Endodermal cell (in vitro differentiated cells): ENCODE data around the gene LYRM2. TPM values are rescaled to one million over a fixed set of nuclear protein-coding genes. Genes with fewer than 3 reads are reported as not detected.

Experiments
- DNase-seq: peaks from one replicate; pipeline ENCODE4 v3.0.0-alpha.2; 2017
- H3K27ac ChIP-seq: 2 replicates; pipeline ENCODE4 v1.5.1; 2013; ENCODE audit warnings: mild to moderate bottlenecking, low read depth, low read length, moderate library complexity
- H3K27me3 ChIP-seq: 2 replicates; pipeline ENCODE4 v1.6.1; 2013; ENCODE audit warnings: mild to moderate bottlenecking, low read length, moderate library complexity; ENCODE audit not compliant: insufficient read depth, control insufficient read depth, poor library complexity, severe bottlenecking
- H3K36me3 ChIP-seq: 2 replicates; pipeline ENCODE4 v1.7.0; 2013; ENCODE audit warnings: mild to moderate bottlenecking, low read length, moderate library complexity; ENCODE audit not compliant: control insufficient read depth, insufficient read depth
- H3K4me1 ChIP-seq: one replicate; pipeline ENCODE4 v1.7.0; 2013; ENCODE audit warnings: low read length; ENCODE audit not compliant: control insufficient read depth, insufficient read depth
- H3K4me3 ChIP-seq: 2 replicates; pipeline ENCODE4 v1.5.1; 2013; ENCODE audit warnings: mild to moderate bottlenecking, low read length, moderate library complexity
- H3K9ac ChIP-seq: 2 replicates; pipeline ENCODE4 v1.6.1; 2013; ENCODE audit warnings: mild to moderate bottlenecking, low read length, moderate library complexity; ENCODE audit not compliant: poor library complexity, severe bottlenecking; ENCODE audit errors: extremely low read depth
- H3K9me3 ChIP-seq: 2 replicates; pipeline ENCODE4 v1.6.1; 2013; ENCODE audit warnings: mild to moderate bottlenecking, low read length, moderate library complexity; ENCODE audit not compliant: control insufficient read depth
- H3K27ac Mint-ChIP-seq: 2 replicates; pipeline ENCODE4 v1.8.0; 2020; ENCODE audit warnings: mixed read lengths
- H3K27me3 Mint-ChIP-seq: 2 replicates; pipeline ENCODE4 v1.8.0; 2021; ENCODE audit warnings: mild to moderate bottlenecking, mixed read lengths; ENCODE audit not compliant: insufficient read depth
- H3K36me3 Mint-ChIP-seq: 2 replicates; pipeline ENCODE4 v1.8.0; 2020; ENCODE audit warnings: low read depth, mixed read lengths
- H3K4me1 Mint-ChIP-seq: 2 replicates; pipeline ENCODE4 v1.8.0; 2020; ENCODE audit warnings: mixed read lengths
- H3K4me3 Mint-ChIP-seq: 2 replicates; pipeline ENCODE4 v1.8.0; 2020; ENCODE audit warnings: mild to moderate bottlenecking, moderate library complexity, mixed read lengths
- H3K9me3 Mint-ChIP-seq: 2 replicates; pipeline ENCODE4 v1.8.0; 2020; ENCODE audit warnings: mild to moderate bottlenecking, mixed read lengths
- CTCF ChIP-seq: fragments of 200-600 bp; sonication (generic); conservative IDR thresholded peaks from 2 replicates; pipeline ENCODE4 v1.5.0; 2021; ENCODE audit warnings: antibody characterized with exemption, mild to moderate bottlenecking
- WGBS, 2 experiments: methylation state at CpG; one replicate each; pipeline versions ENCODE4 v1.1.5 to v1.1.7; 2013; ENCODE audit warnings: missing lambda C conversion rate in 2 of 2, mixed read lengths in 1 of 2; ENCODE audit not compliant: insufficient coverage in 1 of 2, insufficient read length in 1 of 2; 5-methylcytosine and 5-hydroxymethylcytosine counted together
- total RNA-seq, 2 donors: library from RNA; stranded (reverse); fragmentation: NEBNext Ultra II Directional in 1 of 2; extraction: Animal tissue kit (Norgen Biotek cat#: 25700) in 1 of 2; gene quantifications; 2 replicates in 1 of 2; 3 replicates in 1 of 2; pipeline ENCODE4 v1.2.1, GENCODE V29; 2021

Gene LYRM2
- total RNA-seq, 2 donors from 2014 or later = 20.4 to 21.9 TPM

- Mint-ChIP-seq H3K27ac (no peak overlapping the region), H3K4me3 (no peak overlapping the region), H3K27me3 (no peaks in the 10 kb centered on the region), H3K4me1 (peaks cover 40% of the 10 kb centered on the region), H3K36me3 (peaks cover 50% of the 10 kb centered on the region), H3K9me3 (no peaks in the 10 kb centered on the region)
- H3K27me3 ChIP-seq = no peaks in the 10 kb centered on the region
- H3K4me3 ChIP-seq = no peak overlapping the region
- peaks cover 11% of the 10 kb centered on the region for H3K4me1 ChIP-seq
- TF ChIP-seq CTCF = no peak
- WGBS, 2 experiments = 94% methylated on average over 2 of the region's 2 CpGs; no CpG with 5 or more reads in 1 of the 2 experiments
- H3K9me3 ChIP-seq = no peaks in the 10 kb centered on the region
- no peak overlapping the region for H3K27ac ChIP-seq
- H3K9ac ChIP-seq = no peak overlapping the region
- no peak for DNase-seq
- H3K36me3 ChIP-seq = peaks cover 37% of the 10 kb centered on the region
These were observed 42.5 kb downstream of the LYRM2 start for GRCh38 chr6:89596056-89596455.

- Histone ChIP-seq H3K4me1 (peaks cover 19% of the 10 kb centered on the region), H3K36me3 (peaks cover 17% of the 10 kb centered on the region), H3K27me3 (no peaks in the 10 kb centered on the region), H3K9me3 (no peaks in the 10 kb centered on the region), H3K27ac (no peak overlapping the region), H3K9ac (no peak overlapping the region), H3K4me3 (no peak overlapping the region)
- peaks cover 48% of the 10 kb centered on the region for H3K4me1 Mint-ChIP-seq
- H3K4me3 Mint-ChIP-seq = no peak overlapping the region
- H3K27ac Mint-ChIP-seq = peak overlapping the region; percentile 36
- H3K27me3 Mint-ChIP-seq = no peaks in the 10 kb centered on the region
- H3K36me3 Mint-ChIP-seq = peaks cover 34% of the 10 kb centered on the region
- peak; percentile 57 for DNase-seq
- 85 to 89% methylated on average over 3 to 4 of the region's 4 CpGs for whole genome bisulfite sequencing, 2 experiments
- TF ChIP-seq CTCF = no peak
- no peaks in the 10 kb centered on the region for H3K9me3 Mint-ChIP-seq
These were observed 46.8 kb downstream of the LYRM2 start for GRCh38 chr6:89591745-89592144.

GRCh38 chr6:89590133-89590532, 48.4 kb downstream of the LYRM2 start:
- no peaks in the 10 kb centered on the region for H3K27me3 Mint-ChIP-seq
- peak overlapping the region; percentile 96 for H3K27ac Mint-ChIP-seq
- peaks cover 51% of the 10 kb centered on the region for H3K4me1 Mint-ChIP-seq
- peaks cover 18% of the 10 kb centered on the region for H3K36me3 Mint-ChIP-seq
- Histone ChIP-seq H3K36me3 (peaks cover 7% of the 10 kb centered on the region), H3K4me3 (no peak overlapping the region), H3K9me3 (no peaks in the 10 kb centered on the region), H3K27ac (no peak overlapping the region), H3K4me1 (peaks cover 19% of the 10 kb centered on the region), H3K27me3 (no peaks in the 10 kb centered on the region), H3K9ac (no peak overlapping the region)
- DNase-seq = peak; percentile 72
- 60 to 77% methylated on average over 1 to 2 of the region's 2 CpGs for WGBS, 2 experiments
- no peak overlapping the region for H3K4me3 Mint-ChIP-seq
- no peak for TF ChIP-seq CTCF
- H3K9me3 Mint-ChIP-seq = no peaks in the 10 kb centered on the region
